Activated T-helper 1 cell treated with anti-CD3 and anti-CD28 coated beads, Interleukin-12 subunit alpha, Interleukin-12 subunit beta, Interleukin-2, Interleukin-4 antibody, amounts not matched to agents 30 ng/mL and 10 ng/mL and 1 ng/mL, durations not matched to agents 14 hours and 24 hours and 36 hours (primary cell): ENCODE results near the gene TNIK. TPM values are rescaled to one million over a fixed set of nuclear protein-coding genes. Genes with fewer than 3 reads are reported as not detected.

ENCODE experiments used
- DNase-seq: peaks from one replicate; pipeline ENCODE4 v3.0.0; 2021; ENCODE audit warnings: low spot score
- H3K27ac Mint-ChIP-seq: one replicate; pipeline ENCODE4 v1.8.0; 2021; ENCODE audit warnings: mild to moderate bottlenecking, mixed read lengths
- H3K27me3 Mint-ChIP-seq: one replicate; pipeline ENCODE4 v1.8.0; 2022; ENCODE audit warnings: mild to moderate bottlenecking, moderate library complexity, mixed read lengths; ENCODE audit not compliant: insufficient read depth
- H3K36me3 Mint-ChIP-seq: one replicate; pipeline ENCODE4 v1.8.0; 2021; ENCODE audit warnings: low read depth, mixed read lengths
- H3K4me1 Mint-ChIP-seq: one replicate; pipeline ENCODE4 v1.8.0; 2021; ENCODE audit warnings: low read depth, mixed read lengths
- H3K4me3 Mint-ChIP-seq: one replicate; pipeline ENCODE4 v1.8.0; 2021; ENCODE audit warnings: mild to moderate bottlenecking, moderate library complexity, mixed read lengths
- H3K9me3 Mint-ChIP-seq: one replicate; pipeline ENCODE4 v1.8.0; 2021; ENCODE audit warnings: mixed read lengths
- intact Hi-C: fragments of 100-400 bp; cut with micrococcal nuclease; formaldehyde crosslinking; loops from one replicate; pipeline ENCODE4 v1.15.1; 2024
- total RNA-seq: library from RNA; stranded (reverse); gene quantifications from 2 replicates; pipeline ENCODE4 v1.2.3, GENCODE V29; 2022

Gene TNIK
- total RNA-seq, 1 donor from 2014 or later, result 21.5 TPM

DNA sequence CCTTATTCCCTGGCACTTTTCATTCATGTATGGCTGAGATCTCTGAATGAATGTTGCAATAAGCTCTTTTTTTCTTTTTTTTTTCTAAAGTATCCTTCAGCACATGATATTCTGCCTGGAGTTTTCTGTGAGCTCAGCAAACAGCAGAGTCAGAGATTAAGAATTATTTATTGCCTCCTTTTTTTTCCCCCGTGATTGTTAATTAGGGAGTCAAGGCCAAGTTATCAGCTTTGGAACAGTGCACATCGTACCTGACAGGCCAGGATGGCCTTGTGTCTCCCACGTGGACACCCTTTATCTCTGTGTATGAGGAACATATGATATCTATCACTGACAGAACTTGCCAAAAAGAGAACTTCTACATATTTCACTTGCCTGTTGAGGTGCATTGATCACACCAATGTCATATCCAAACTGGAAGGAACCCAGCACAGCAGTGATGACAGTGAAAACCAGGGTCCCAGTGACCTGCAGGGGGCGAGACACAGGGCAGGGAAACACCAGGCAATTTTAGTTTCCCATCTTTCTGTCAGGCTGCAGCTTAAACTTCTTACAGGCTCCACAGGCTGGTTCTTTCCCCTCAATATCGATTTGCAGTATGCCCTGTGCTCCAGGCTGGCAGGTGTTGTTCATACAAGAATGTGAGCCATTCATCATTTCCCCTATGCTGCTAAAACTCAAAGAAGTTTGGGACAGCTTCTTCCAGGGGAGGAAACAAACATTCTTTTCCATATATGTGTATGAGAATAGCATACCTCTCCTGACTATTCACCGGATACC, 441.9 kb downstream of the TNIK start:
- intact Hi-C loops, result no loop called here
- Mint-ChIP-seq H3K4me3 (no peak overlapping the region), H3K9me3 (no peaks in the 10 kb centered on the region), H3K36me3 (no peaks in the 10 kb centered on the region), H3K27me3 (peaks cover 23% of the 10 kb centered on the region), H3K27ac (no peak overlapping the region), H3K4me1 (no peaks in the 10 kb centered on the region)
- no peak for DNase-seq

DNA sequence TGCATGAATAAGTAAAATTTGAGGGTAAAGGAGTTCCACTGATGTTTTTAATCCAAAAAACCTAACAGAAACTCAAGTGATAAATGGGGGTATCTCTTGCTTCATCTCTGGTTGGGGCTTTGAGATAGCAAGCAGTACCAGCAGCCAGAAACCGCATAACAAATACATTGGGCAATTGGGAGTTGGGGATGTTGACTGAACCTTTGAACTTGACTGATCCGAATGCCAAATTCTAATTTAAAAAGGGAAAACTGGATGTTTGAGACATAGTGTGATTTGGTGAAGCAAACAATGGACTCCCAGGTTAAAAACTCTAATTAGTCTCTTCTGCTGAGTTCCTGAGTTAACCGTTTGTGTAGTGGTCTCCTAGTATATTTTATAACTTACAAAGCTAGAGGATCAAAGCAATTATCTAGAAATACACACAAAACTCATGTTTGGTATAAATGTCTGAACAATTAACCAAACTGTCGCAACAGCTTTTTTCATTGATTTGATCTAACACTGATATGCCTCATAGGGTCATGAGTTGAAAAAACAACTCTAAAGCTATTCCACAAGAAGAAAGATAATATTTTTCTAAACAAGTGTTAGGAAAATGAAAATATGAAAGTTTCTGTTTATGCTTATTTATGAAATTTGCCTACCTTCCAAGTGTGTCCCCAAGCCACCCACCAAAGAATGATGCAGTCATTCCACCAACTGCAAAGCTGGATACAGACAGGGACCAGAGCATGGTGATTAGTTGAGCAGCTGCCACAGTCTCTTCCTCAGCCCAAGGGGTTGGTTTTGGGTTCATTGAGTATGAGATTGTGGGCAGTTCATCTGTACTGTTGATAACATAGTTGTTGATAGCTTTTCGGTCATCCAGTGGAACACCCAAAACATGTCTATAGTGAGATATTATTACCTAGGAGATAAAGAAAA, 446.1 kb downstream of the TNIK start:
- Mint-ChIP-seq H3K36me3 (no peaks in the 10 kb centered on the region), H3K9me3 (no peaks in the 10 kb centered on the region), H3K4me3 (no peak overlapping the region), H3K27me3 (peaks cover 18% of the 10 kb centered on the region), H3K4me1 (no peaks in the 10 kb centered on the region), H3K27ac (no peak overlapping the region)
- intact Hi-C loops, result no loop called here
- no peak for DNase-seq

DNA sequence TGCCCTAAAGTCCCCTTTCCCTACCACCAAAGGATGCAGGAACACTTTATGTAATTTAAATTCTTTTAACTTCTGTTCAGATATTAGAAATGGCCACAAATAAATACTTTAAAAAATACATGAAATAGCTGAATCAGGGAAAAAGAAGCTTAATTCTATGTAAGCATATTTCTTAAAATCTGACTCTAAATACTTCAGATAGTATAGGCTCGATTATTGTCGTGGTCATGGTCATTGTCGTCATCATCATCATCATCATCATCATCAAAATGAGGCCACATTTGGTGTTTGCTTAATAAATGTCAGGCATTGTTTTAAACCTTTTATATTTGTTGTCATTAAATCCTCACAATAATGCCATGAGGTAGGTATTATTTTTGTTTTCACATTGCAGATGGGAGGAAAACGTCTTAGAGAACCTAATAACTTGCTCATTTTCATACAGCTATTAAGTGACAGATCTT, 448.3 kb downstream of the TNIK start:
- Mint-ChIP-seq H3K4me1 (no peaks in the 10 kb centered on the region), H3K4me3 (no peak overlapping the region), H3K36me3 (no peaks in the 10 kb centered on the region), H3K9me3 (no peaks in the 10 kb centered on the region), H3K27me3 (peaks cover 12% of the 10 kb centered on the region), H3K27ac (no peak overlapping the region)
- DNase-seq, result no peak
- intact Hi-C loops, result no loop called here
